LNCAP (cell line): ENCODE results near the gene MARK2.

Experiments
- CTCF ChIP-seq: fragments of 450-650 bp; IDR thresholded peaks from 2 replicates; pipeline ENCODE4 v1.5.1; 2017; ENCODE audit warnings: mild to moderate bottlenecking

The MARK2 gene

GRCh38 chr11:63817758-63818498, 21.0 kb upstream of the MARK2 start:
- TF ChIP-seq CTCF, result no peak

GRCh38 chr11:63818609-63819008, 20.3 kb upstream of the MARK2 start:
- TF ChIP-seq CTCF, result no peak

GRCh38 chr11:63821411-63821810, 17.5 kb upstream of the MARK2 start:
- no peak for TF ChIP-seq CTCF

GRCh38 chr11:63826471-63827190, 12.3 kb upstream of the MARK2 start:
- no peak for TF ChIP-seq CTCF

GRCh38 chr11:63829823-63830489, 9.0 kb upstream of the MARK2 start:
- no peak; the same call in 1 of the 2 replicates for TF ChIP-seq CTCF

GRCh38 chr11:63831326-63831725, 7.6 kb upstream of the MARK2 start:
- TF ChIP-seq CTCF, result no peak

- TF ChIP-seq CTCF, result no peak
These were observed 6.6 kb upstream of the MARK2 start for GRCh38 chr11:63832336-63832735.
